Endodermal cell (in vitro differentiated cells): Measurements from ENCODE around the gene ITFG1. TPM values are rescaled to one million over a fixed set of nuclear protein-coding genes. Genes with fewer than 3 reads are reported as not detected.

ENCODE experiments used
- DNase-seq: peaks from one replicate; pipeline ENCODE4 v3.0.0-alpha.2; 2017
- H3K27ac ChIP-seq: 2 replicates; pipeline ENCODE4 v1.5.1; 2013; ENCODE audit warnings: mild to moderate bottlenecking, low read depth, low read length, moderate library complexity
- H3K27me3 ChIP-seq: 2 replicates; pipeline ENCODE4 v1.6.1; 2013; ENCODE audit warnings: mild to moderate bottlenecking, low read length, moderate library complexity; ENCODE audit not compliant: insufficient read depth, control insufficient read depth, poor library complexity, severe bottlenecking
- H3K36me3 ChIP-seq: 2 replicates; pipeline ENCODE4 v1.7.0; 2013; ENCODE audit warnings: mild to moderate bottlenecking, low read length, moderate library complexity; ENCODE audit not compliant: control insufficient read depth, insufficient read depth
- H3K4me1 ChIP-seq: one replicate; pipeline ENCODE4 v1.7.0; 2013; ENCODE audit warnings: low read length; ENCODE audit not compliant: control insufficient read depth, insufficient read depth
- H3K4me3 ChIP-seq: 2 replicates; pipeline ENCODE4 v1.5.1; 2013; ENCODE audit warnings: mild to moderate bottlenecking, low read length, moderate library complexity
- H3K9ac ChIP-seq: 2 replicates; pipeline ENCODE4 v1.6.1; 2013; ENCODE audit warnings: mild to moderate bottlenecking, low read length, moderate library complexity; ENCODE audit not compliant: poor library complexity, severe bottlenecking; ENCODE audit errors: extremely low read depth
- H3K9me3 ChIP-seq: 2 replicates; pipeline ENCODE4 v1.6.1; 2013; ENCODE audit warnings: mild to moderate bottlenecking, low read length, moderate library complexity; ENCODE audit not compliant: control insufficient read depth
- H3K27ac Mint-ChIP-seq: 2 replicates; pipeline ENCODE4 v1.8.0; 2020; ENCODE audit warnings: mixed read lengths
- H3K27me3 Mint-ChIP-seq: 2 replicates; pipeline ENCODE4 v1.8.0; 2021; ENCODE audit warnings: mild to moderate bottlenecking, mixed read lengths; ENCODE audit not compliant: insufficient read depth
- H3K36me3 Mint-ChIP-seq: 2 replicates; pipeline ENCODE4 v1.8.0; 2020; ENCODE audit warnings: low read depth, mixed read lengths
- H3K4me1 Mint-ChIP-seq: 2 replicates; pipeline ENCODE4 v1.8.0; 2020; ENCODE audit warnings: mixed read lengths
- H3K4me3 Mint-ChIP-seq: 2 replicates; pipeline ENCODE4 v1.8.0; 2020; ENCODE audit warnings: mild to moderate bottlenecking, moderate library complexity, mixed read lengths
- H3K9me3 Mint-ChIP-seq: 2 replicates; pipeline ENCODE4 v1.8.0; 2020; ENCODE audit warnings: mild to moderate bottlenecking, mixed read lengths
- WGBS, 2 experiments: methylation state at CpG; one replicate each; pipeline versions ENCODE4 v1.1.5 to v1.1.7; 2013; ENCODE audit warnings: missing lambda C conversion rate in 2 of 2, mixed read lengths in 1 of 2; ENCODE audit not compliant: insufficient coverage in 1 of 2, insufficient read length in 1 of 2; 5-methylcytosine and 5-hydroxymethylcytosine counted together
- total RNA-seq, 2 donors: library from RNA; stranded (reverse); fragmentation: NEBNext Ultra II Directional in 1 of 2; extraction: Animal tissue kit (Norgen Biotek cat#: 25700) in 1 of 2; gene quantifications; 2 replicates in 1 of 2; 3 replicates in 1 of 2; pipeline ENCODE4 v1.2.1, GENCODE V29; 2021
- TF ChIP-seq, protein P1 (sequence below): fragments of 200-600 bp; sonication (generic); conservative IDR thresholded peaks from 2 replicates; pipeline ENCODE4 v1.5.0; 2021; ENCODE audit warnings: antibody characterized with exemption, mild to moderate bottlenecking

ITFG1 gene
- total RNA-seq, 2 donors from 2014 or later: 35.6 to 40.0 TPM

DNA sequence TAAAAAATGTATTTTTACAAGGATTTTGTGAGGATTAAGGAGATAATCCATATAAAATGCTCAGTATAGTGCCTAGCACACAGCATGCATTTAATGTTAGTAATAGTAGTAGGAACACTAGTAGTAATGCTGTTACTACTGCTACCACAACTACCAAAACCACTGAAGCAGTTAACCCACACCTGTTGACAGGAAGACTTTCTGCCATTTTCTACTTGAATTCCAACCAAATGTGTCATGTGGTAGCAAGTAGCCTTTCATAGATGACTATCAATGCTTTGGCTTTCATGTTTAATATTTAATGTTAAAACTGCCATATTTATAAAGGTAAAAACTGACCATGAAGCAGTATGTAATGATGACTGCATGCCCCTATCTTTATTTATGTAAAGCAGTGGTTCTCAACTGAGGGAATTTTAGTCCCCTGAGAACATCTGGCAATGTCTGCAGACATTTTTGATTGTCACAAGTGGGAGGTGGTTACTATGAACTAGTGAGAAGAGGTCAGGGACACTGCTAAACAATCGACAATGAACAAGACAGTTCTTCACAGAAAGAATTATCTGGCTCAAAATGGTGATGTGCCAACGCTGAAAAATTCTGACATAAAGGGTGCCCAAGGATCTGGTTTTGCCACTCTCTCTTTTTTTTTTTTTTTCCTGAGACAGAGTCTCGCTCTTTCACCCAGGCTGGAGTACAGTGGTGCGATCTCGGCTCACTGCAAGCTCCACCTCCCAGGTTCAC is 89.4 kb downstream of the ITFG1 start:
- Histone ChIP-seq H3K4me3 (no peak overlapping the region), H3K27ac (no peak overlapping the region), H3K27me3 (no peaks in the 10 kb centered on the region), H3K4me1 (no peaks in the 10 kb centered on the region), H3K36me3 (peaks cover 26% of the 10 kb centered on the region), H3K9ac (no peak overlapping the region), H3K9me3 (peaks cover 10% of the 10 kb centered on the region)
- Mint-ChIP-seq H3K36me3 (peaks cover 22% of the 10 kb centered on the region), H3K9me3 (no peaks in the 10 kb centered on the region), H3K4me3 (no peak overlapping the region), H3K27ac (no peak overlapping the region), H3K27me3 (no peaks in the 10 kb centered on the region), H3K4me1 (peaks cover 13% of the 10 kb centered on the region)
- TF ChIP-seq, protein P1, sequence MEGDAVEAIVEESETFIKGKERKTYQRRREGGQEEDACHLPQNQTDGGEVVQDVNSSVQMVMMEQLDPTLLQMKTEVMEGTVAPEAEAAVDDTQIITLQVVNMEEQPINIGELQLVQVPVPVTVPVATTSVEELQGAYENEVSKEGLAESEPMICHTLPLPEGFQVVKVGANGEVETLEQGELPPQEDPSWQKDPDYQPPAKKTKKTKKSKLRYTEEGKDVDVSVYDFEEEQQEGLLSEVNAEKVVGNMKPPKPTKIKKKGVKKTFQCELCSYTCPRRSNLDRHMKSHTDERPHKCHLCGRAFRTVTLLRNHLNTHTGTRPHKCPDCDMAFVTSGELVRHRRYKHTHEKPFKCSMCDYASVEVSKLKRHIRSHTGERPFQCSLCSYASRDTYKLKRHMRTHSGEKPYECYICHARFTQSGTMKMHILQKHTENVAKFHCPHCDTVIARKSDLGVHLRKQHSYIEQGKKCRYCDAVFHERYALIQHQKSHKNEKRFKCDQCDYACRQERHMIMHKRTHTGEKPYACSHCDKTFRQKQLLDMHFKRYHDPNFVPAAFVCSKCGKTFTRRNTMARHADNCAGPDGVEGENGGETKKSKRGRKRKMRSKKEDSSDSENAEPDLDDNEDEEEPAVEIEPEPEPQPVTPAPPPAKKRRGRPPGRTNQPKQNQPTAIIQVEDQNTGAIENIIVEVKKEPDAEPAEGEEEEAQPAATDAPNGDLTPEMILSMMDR: no peak
- 94 to 100% methylated on average over 2 to 4 of the region's 5 CpGs for WGBS, 2 experiments
- DNase-seq: no peak

DNA sequence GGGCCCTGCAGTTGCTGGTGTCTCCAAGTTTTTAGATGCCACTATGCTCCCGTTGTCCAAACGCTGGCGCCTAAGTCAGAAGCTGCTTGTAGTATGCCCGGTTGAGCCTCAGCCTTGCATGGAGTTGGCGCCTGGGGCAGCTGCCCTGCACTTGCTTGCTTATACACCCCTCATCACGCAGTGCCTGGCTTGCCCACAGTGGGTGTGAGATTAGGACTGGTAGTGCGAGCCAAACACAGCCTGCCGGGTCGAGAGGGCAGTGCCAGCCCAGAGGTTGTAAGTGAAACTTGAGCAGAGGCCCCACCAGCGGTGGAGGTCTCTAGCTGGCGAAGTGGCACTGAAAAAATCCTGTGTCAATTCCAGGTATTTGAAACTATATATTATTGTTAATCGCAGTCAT is 90.3 kb downstream of the ITFG1 start:
- H3K4me3 ChIP-seq: no peak overlapping the region
- H3K4me3 Mint-ChIP-seq: no peak overlapping the region
- H3K36me3 Mint-ChIP-seq: peaks cover 22% of the 10 kb centered on the region
- peaks cover 25% of the 10 kb centered on the region for H3K36me3 ChIP-seq
- 97 to 98% methylated on average over 8 to 12 of the region's 12 CpGs for WGBS, 2 experiments
- no peak for DNase-seq
- no peaks in the 10 kb centered on the region for H3K27me3 Mint-ChIP-seq
- H3K27ac Mint-ChIP-seq: no peak overlapping the region
- no peaks in the 10 kb centered on the region for H3K27me3 ChIP-seq
- TF ChIP-seq, protein P1: no peak
- H3K4me1 Mint-ChIP-seq: peaks cover 21% of the 10 kb centered on the region
- H3K27ac ChIP-seq: no peak overlapping the region
- no peak overlapping the region for H3K9ac ChIP-seq
- peaks cover 10% of the 10 kb centered on the region for H3K9me3 ChIP-seq
- no peaks in the 10 kb centered on the region for H3K9me3 Mint-ChIP-seq
- no peaks in the 10 kb centered on the region for H3K4me1 ChIP-seq

DNA sequence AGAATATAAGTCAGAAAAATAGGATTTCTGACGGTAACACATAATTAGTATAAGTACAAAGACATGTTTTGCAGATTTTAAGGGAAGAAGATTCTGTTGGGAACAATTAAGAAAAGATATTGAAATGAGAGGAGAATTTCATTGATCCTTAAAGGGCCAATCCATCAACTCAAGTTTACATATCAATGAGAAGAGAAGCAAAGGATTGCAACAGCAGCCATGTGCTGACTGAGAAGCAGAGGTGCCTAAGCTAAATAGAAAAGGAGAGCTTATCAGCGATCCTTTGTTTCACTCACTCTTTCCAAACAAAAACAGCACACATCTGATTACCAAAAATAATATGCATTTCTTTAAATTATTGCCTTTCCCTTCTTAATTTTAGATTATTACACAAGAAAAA is 94.6 kb downstream of the ITFG1 start:
- Mint-ChIP-seq H3K9me3 (no peaks in the 10 kb centered on the region), H3K27ac (peak overlapping the region; percentile 42), H3K4me3 (no peak overlapping the region), H3K27me3 (no peaks in the 10 kb centered on the region), H3K36me3 (peaks cover 18% of the 10 kb centered on the region), H3K4me1 (peaks cover 26% of the 10 kb centered on the region)
- DNase-seq: no peak
- H3K4me1 ChIP-seq: no peaks in the 10 kb centered on the region
- H3K9ac ChIP-seq: peak overlapping the region; percentile 5
- no peaks in the 10 kb centered on the region for H3K27me3 ChIP-seq
- H3K4me3 ChIP-seq: no peak overlapping the region
- no peak overlapping the region for H3K27ac ChIP-seq
- 31% methylated on average over 2 of the region's 2 CpGs; no CpG with 5 or more reads in 1 of the 2 experiments for WGBS, 2 experiments
- TF ChIP-seq, protein P1: no peak
- peaks cover 7% of the 10 kb centered on the region for H3K9me3 ChIP-seq
- H3K36me3 ChIP-seq: peaks cover 20% of the 10 kb centered on the region
